Retina (tissue), 1 donor: Measurements from ENCODE around the gene TSEN15.

Experiments
- DNase-seq: peaks from one replicate; pipeline ENCODE4 v3.0.0-alpha.2; 2016

The TSEN15 gene

GRCh38 chr1:184112176-184112948 lies 60.8 kb downstream of the TSEN15 start:
- no peak for DNase-seq

DNA sequence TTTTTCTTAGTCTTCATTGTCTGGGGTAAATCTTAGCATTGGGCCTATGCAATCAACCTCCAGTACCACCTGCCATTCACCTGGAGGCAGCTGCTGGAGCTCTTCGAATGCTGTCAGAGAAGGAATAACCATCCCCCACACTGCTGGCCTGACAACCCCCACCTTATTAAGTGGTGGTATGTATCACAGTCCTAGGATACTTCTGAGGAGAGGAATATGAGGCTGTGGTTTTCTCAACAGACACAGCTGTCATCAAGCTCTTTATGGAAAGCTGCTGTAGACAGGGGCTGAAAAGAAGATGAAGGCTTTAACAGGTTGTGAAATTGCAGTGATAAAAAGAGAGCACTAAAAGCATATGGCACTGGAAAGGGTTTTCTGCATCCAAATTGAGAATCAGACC lies 61.7 kb downstream of the TSEN15 start:
- no peak for DNase-seq

DNA sequence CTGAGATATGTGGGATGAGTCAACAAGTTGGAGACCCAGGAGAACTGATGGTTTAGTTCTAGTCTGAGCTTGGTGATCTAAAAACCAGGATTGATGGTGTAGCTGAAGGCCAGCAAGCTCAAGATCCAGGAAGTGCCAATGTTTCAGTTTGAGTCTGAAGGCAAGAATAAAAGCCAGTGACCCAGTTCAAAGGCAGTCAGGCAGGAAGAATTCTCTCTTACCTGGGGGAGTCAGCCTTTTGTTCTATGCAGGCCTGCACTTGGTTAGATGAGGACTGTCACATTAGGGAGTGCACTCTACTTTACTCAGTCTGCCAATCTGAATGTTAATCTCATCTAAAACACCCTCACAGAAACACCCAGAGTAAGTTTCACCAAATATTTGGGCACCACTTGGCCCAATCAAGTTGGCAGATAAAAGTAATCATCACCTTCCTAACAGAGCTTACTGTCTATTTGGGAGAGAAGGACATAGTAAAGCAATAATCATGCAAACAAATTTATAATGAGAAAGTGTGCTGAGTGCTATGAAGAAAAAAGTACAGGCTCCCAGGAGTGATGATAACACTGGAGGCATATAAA lies 63.4 kb downstream of the TSEN15 start:
- no peak for DNase-seq

GRCh38 chr1:184116287-184116686 lies 64.8 kb downstream of the TSEN15 start:
- no peak for DNase-seq

- no peak for DNase-seq
Observed at GRCh38 chr1:184118046-184118445, 66.5 kb downstream of the TSEN15 start.
